ENCODE results near the gene WEE1.

GRCh38 chr11:9567401-9567800 is 6.1 kb upstream of the WEE1 start:
- TF ChIP-seq SMAD5 (IDR thresholded peaks at IDR 0.05; ENCODE audit: low read depth) (no peak), USF1 (IDR thresholded peaks at IDR 0.05; ENCODE audit: borderline replicate concordance, extremely low read length, insufficient read depth, low read depth, low read length) (no peak)

Data from GM12878 (cell line).